SH-SY5Y (cell line): ENCODE measurements around the gene RTN4IP1.

ENCODE experiments used
- GATA2 ChIP-seq: IDR thresholded peaks from 2 replicates; pipeline ENCODE4 v1.6.1; 2011; ENCODE audit warnings: mild to moderate bottlenecking, low read depth, low read length
- GATA3 ChIP-seq: IDR thresholded peaks from 2 replicates; pipeline ENCODE4 v1.6.1; 2011; ENCODE audit warnings: low read depth, mild to moderate bottlenecking, low read length, moderate library complexity

DNA sequence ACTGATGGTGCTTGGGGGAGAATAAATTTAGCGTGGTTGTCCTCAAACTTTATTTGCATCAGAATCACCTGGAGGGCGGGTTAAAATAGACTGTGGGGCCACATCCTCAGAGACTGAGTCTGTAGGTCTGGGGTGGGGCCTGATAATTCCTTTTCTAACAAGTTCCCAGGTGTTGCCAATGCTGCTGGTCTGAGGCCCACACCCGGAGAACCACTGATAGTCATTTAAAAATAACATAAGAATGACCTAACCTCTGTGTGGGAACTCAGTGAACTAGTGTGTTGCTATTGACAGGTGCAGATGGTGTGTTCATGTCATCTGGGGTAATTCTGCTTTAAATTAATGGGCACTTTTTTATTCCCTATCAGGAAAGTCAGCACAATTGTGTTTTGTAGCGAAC lies 64.8 kb downstream of the RTN4IP1 start:
- TF ChIP-seq GATA3, result no peak
- no peak for TF ChIP-seq GATA2
